ENCODE data around the gene PCP2.

The PCP2 gene

GRCh38 chr19:7596211-7596937 is 37.1 kb downstream of the PCP2 start:
- DNase-seq: no peak

DNA sequence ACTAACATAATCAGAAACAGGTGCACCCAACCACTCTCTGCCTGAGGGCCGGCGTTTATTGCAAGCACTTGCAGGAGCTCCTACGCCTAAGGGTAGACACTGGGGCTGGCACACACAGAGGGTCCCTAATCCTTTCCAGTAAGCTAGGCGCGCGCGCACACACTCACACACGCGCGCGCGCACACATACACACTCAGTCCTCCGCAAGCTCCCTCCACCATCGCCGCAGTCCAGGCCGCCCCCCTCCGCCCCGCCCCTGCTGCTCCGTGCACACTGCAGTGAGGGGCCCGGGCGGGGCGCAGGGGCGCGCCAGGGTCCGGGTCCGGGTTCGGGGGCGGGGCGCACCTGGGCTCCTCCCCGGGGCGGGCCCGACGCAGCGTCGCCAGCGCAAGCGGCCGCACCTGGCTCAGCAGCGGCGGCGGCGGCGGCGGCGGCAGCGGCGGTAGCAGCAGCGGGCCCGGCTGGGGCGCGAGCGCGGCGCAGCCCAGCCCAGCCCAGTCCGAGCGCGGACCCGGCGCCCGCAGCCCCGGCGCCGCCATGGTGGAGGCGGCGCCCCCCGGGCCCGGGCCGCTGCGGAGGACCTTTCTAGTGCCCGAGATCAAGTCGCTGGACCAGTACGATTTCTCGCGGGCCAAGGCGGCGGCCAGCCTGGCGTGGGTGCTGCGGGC is 37.9 kb downstream of the PCP2 start, which contains the start of gene CAMSAP3:
TSS of gene CAMSAP3 (plus strand) at position 398 of the 668 bp plus-strand sequence. CDS start at position 538, 140 bp downstream.
- peak; percentile 61 for DNase-seq

DNA sequence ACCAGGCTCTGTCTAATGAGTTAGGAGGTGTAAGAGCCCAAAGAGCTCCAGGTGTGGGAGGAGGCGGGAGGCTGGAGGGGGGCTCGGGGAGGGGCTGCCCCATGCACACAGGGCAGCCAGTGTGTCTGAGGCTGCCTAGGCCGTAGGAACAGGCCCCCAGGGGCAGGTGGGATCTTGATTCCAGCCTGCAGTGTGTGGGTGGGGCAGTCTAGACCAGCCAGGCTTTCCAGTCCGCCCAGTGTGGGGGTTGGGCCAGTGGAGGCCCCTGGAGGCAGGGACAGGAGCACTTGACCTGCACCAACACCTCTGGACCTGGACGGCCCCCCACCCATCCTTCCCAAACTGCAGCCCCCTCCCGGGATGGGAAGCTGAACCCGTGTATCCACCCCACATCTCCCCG is 43.3 kb downstream of the PCP2 start:
- DNase-seq: no peak

DNA sequence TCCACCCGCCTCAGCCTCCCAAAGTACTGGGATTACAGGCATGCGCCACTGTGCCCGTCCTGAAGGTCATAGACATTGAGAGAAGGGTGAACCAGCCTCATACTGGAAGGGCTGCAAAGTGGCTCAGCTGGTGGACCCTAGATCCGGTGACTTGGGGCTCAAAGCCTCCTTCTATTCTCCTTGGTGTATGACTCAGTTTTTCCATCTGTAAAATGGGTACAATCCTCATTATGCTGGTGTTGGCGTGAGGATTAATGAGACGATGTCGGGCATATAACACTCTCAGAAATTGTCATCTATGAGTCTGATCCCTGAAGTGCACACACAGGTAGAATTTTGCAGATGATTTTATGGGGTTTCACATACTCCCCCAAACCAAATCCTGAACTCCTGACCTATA is 43.7 kb downstream of the PCP2 start:
- no peak for DNase-seq

- DNase-seq: no peak
Observed at GRCh38 chr19:7582446-7582845, 51.1 kb downstream of the PCP2 start.

Measured in NCI-H2029 (cell line).